Right ventricle myocardium superior (tissue), 1 donor: ENCODE measurements around the gene PKMYT1. TPM values are rescaled to one million over a fixed set of nuclear protein-coding genes. Genes with fewer than 3 reads are reported as not detected.

Experiments
- ATAC-seq: fragments of 200-7000 bp; cut with Tn5 transposase; one replicate; pipeline ENCODE4 v1.9.1; 2020; ENCODE audit warnings: mild to moderate bottlenecking; ENCODE audit not compliant: poor library complexity
- DNase-seq: peaks from one replicate; pipeline ENCODE4 v3.0.0-alpha.2; 2020
- intact Hi-C: fragments of 100-400 bp; cut with DNase I; formaldehyde crosslinking; loops from one replicate; pipeline ENCODE4 v1.11.2; 2022
- total RNA-seq: library from RNA; stranded (reverse); fragmentation: NEBNext Ultra II Directional; extraction: Animal tissue kit (Norgen Biotek cat#: 25700); gene quantifications from one replicate; pipeline ENCODE4 v1.2.1, GENCODE V29; 2021
- donor health status: DM: no; HTN: yes; CAD: no; lungs with severe emphysema.

Gene PKMYT1
- total RNA-seq, 1 donor from 2014 or later = 1.1 TPM

DNA sequence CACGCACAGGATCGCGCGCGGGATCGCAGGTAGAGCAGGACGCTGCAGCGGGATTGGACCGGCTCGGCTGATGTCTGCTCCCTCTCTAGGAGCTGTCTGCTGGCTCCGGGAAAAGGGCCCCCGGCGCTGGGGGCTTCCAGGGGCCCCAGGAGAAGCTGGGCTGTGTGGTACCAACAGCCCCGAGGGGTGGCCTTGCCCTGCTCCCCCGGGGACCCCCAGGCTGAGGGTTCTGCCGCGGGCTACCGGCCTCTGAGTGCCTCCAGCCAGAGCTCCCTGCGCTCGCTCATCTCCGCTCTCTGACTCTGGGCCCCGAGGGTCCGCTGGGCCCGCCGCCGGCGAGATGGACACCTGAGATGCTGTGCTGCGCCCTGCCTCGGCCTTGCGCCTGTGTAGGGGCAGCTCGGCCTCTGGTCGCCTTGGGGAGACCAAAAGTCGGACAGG, 12.5 kb downstream of the PKMYT1 start:
- ATAC-seq = no peak
- intact Hi-C loops = no loop called here
- no peak for DNase-seq

DNA sequence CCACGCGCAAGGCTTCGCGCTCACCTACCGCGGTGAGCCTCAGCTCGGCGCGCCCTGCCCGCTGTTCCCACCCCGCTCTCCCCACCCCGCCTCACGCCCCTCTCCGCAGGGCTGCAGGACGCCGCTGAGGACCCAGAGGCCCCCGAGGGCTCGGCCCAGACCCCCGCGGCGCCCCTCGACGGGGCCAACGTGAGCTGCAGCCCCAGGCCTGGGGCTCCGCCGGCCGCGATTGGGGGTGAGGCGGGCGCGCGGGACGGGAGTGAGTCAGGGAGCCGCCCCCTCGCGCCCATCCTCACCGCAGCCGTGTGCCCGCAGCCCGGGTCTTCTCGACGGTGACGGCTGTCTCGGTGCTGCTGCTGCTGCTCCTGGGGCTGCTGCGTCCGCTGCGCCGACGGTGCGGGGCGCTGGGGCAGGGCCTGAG, 13.0 kb downstream of the PKMYT1 start:
- ATAC-seq (no peak), DNase-seq (no peak)
- intact Hi-C loops = no loop called here

GRCh38 chr16:2966808-2967191, 13.4 kb downstream of the PKMYT1 start:
- ATAC-seq (no peak), DNase-seq (no peak)
- intact Hi-C loops = no loop called here

GRCh38 chr16:2966043-2966807, 14.0 kb downstream of the PKMYT1 start:
- ATAC-seq (no peak), DNase-seq (no peak)
- intact Hi-C loops = no loop called here

GRCh38 chr16:2964475-2965336, 15.5 kb downstream of the PKMYT1 start:
- DNase-seq (no peak), ATAC-seq (no peak)
- intact Hi-C loops = no loop called here

DNA sequence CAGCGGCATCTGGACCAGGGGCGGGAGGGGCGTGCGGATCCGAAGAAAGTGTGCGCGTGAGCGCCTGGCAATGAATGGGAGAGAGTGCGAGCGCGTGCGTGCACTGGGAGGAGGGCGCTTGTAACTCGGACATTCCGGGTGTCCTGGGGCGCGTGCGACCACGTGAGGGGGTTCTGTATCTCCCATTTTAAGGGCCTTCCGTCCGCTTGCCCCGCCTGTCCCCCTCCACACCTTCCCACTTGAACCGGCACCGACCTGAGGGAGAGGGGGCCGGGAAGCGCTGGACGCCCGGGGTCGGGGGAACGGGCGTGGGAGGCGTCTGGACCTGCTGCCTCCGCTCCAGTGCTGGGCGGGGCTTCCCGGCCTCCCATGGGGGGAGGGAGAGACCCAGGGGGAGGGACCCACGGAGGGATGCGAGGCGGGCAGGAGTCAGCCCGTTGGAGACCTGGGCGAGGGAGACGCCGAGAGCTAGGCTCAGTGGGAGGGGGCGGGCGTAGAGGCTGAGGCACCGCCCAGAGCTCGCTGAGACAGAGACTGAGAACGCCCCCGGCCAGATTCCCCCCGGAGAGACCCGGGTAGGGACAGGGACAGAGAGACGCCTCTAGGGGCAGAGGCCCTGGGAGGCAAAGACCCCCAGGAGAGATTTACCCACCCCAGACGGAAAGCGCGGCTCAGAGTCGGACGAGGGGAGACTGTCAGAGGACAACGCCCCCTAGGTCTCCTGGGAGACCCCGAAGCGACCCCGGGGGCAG, 16.3 kb downstream of the PKMYT1 start, which contains the start of gene KREMEN2:
KREMEN2 (plus strand) TSS at position 553 of the 752 bp plus-strand sequence. CDS start 246 bp downstream, outside the sequence.
- intact Hi-C loops = no loop called here
- DNase-seq = no peak
- no peak for ATAC-seq

DNA sequence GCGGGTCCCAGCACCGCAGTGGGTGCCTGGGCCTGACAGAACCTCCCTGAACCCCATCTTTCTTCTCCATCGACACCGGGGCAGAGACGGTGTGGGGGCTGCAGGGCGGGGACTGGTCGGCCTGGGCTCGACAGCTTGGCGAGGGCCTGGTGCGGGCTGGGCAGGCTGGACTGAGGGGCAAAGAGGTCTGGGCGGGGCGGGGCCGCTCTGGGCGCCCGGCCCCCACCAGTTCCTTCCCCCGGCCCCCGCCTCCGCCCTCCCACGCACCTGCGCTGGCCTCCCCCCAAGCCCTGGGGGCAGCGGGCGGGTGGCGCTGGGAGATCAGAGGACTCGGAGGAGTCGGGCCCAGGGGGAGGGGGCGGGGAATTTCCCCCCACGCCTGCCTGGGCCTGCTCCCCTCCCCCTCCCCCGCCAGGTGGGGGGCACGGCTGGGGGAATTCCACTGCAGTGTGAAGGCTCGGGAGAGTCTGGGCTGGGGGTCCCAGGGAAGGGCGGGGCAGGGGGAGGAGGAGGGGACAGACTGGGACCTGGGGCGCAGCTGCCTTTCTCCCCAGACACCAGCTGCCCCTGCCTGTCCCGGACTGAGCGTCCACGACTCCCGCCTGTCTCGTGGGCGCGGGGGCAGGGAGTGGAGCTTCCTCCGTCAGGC, 17.0 kb downstream of the PKMYT1 start:
- DNase-seq (no peak), ATAC-seq (no peak)
- intact Hi-C loops = no loop called here

- intact Hi-C loops = no loop called here
- ATAC-seq = no peak
- no peak for DNase-seq
Measured at GRCh38 chr16:2962334-2963073, 17.7 kb downstream of the PKMYT1 start.

DNA sequence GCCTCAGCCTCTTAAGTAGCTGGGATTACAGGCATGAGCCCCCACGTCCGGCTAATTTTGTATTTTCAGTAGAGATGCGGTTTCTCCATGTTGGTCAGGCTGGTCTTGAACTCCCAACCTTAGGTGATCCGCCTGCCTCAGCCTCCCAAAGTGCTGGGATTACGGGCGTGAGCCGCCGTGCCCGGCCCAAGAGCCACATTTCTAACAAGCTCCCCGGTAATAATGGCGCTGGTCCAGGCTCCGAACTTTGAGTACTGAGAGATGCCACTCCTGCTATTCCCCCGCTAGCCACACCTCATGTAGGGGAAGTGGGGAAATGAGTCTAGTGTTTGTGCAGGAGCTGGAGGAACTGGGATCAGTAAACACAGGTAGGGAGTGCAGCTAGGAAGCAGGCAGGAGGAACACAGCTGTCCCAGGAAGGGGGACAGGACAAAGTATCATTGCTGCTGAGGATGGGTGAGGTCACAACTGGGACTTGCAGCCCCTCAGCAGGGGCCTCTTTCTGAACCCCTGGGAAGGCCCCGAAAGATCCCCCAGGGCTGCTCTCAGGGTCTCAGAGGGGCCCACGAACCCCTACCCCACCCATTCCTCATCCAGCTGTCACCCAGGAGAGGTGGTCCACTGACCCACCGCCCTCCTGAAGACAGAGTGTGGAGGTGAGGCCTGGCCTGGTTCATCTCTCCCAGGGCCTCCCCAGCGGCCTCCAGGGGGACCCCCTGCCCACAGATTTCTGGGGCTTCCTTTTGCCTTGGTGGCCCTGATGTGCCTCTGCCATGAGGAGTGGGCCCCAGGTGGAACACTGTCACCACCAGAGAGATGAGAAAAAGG, 19.8 kb downstream of the PKMYT1 start:
- ATAC-seq (no peak), DNase-seq (no peak)
- intact Hi-C loops = no loop called here

DNA sequence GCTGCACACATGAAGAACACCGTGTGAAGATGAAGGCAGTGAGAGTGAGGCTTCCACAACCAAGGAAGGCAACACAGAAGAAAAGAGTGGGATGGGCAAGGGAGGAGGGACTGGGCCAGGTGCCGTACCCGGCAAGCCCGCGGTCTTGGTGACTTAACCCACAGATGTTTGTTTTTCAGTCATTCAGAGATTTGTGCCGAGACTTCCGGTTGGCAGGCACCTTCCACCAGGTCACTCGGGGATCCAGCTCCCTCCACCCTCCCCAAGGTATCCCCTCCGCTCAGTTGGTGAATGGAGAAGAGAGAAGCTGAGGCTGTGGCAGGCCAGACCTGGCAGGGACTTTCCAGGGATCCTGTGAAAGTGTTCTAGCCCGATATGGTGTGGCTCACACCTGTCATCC, 21.0 kb downstream of the PKMYT1 start:
- intact Hi-C loops = no loop called here

DNA sequence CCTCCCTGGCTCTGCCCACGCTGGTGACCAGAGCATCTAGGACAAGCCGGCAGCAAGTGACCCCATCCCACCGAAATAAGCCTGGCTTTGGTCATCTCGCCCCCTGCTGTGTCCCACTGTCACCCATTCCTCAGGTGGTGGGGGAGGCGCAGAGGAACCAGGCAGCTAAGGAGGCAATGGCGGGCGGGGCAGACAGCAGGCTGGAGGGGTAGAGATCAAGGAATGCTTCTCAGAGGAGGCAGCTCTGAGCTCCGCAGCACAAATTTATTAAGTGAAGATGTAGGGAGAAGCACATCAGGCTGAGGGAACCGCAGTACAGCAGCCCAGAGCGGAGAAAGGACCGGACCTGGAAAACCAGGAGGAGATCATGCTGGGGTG, 23.7 kb downstream of the PKMYT1 start:
- intact Hi-C loops = no loop called here
- DNase-seq (no peak), ATAC-seq (no peak)

More for the DNA sequence above, 21.0 kb downstream of the PKMYT1 start:
- ATAC-seq = no peak
- DNase-seq = no peak

DNA sequence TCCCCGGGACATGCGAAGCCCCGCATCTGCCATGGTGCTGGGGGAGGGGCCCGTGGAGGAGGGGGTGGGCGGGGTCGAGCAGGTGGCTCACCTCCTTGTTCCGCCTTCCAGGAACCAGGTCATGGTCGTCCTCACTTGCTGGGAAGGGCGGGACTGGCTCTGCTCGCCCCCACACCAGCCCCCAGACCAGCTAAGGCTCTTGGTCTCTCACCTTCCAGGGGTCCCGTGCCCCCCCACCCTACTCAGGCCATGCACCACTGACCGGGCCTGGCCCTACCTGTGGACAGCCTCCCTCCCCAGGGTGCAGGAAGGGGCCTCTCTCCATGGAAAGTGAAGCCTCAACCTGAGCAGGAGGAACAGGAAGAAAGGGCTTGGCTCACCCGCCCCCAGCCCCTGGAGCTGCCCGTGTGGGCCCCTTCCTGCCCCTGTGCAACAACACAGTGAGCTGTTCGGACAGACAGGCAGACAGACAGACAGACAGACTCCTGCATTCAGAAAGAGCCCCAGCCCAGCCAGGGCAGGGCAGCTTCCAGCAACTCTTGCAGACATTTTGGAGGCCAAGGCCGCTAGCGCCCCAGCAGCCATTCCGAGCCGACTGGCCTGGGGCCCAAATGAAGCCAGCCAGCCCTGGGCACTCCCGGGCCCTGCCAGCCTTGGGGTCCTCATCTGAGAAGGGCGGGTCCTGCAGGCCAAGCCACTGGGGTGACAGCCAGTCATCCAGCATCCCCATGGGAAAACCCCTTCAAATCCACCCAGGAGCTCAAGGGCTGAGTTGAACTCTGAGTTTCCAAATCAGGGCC, 24.3 kb downstream of the PKMYT1 start:
- intact Hi-C loops = no loop called here
- DNase-seq (no peak), ATAC-seq (no peak)

DNA sequence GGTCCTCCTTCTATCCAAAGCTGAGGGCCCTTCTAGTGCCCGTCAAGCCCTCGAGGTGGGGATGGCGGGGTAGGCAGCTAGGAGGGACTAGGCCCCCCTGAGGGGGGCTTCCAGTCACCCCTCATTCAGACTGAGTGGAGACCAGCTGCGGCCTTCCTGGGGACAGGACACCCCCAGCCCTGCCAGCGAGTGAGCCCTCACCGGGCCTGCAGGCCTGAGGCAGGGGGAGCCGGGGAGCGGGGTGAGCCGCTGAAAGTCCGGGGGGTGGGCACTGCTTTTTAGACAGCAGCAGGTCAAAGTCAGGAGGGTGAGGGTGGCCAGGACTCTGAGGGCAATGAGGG, 24.8 kb downstream of the PKMYT1 start:
- ATAC-seq = no peak
- DNase-seq = no peak
- intact Hi-C loops = no loop called here

DNA sequence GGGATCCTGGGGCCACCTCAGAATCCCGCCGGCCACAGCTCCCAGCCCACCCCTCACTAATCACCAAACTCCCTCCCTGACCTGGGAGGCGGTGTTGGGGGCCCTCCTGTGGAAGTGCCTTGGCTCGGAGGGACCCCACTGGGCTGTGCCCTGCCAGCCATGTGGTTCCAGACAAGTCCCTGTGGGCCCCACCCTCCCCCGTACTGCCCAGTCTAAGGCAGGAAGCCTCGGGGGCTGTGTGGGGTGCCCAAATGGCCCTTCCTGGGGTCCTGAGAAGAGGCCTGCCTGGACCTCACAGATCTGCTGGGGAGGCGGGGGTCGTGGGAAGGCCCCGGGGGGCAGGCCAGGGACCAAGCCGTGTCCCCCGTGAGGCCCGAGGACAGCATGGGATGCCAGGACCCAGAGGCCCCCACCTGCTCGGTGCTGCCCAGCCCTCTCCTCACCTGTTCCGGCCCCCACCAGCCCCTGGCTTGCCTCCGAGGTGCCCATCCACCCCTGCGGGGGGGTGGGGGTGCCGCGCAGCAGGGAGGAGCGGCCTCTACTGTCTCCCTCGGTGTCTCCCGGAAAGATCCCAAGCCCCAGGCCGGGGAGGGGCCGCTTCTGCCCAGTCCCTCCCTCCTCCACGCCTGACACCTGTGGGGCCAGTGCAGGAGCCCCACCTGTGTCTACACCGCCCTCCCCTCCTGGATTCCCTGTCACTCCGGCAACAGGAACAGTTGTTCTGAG, 25.4 kb downstream of the PKMYT1 start:
- DNase-seq (no peak), ATAC-seq (no peak)

GRCh38 chr16:2953706-2954627, 26.3 kb downstream of the PKMYT1 start:
- intact Hi-C loops = no loop called here
- ATAC-seq (no peak), DNase-seq (no peak)

More for the DNA sequence above, 25.4 kb downstream of the PKMYT1 start:
- intact Hi-C loops = no loop called here
